DOHH2 (cell line): ENCODE results near the gene KDM4C.

Source experiments
- H3F3A ChIP-seq: fragments of 200-600 bp; sonication (generic), shearing (Covaris generic); 2 replicates; pipeline ENCODE4 v1.6.0; 2016; ENCODE audit warnings: antibody characterized with exemption, mild to moderate bottlenecking; ENCODE audit not compliant: control insufficient read depth, insufficient read depth
- H3K27ac ChIP-seq: fragments of 200-600 bp; sonication (generic); 2 replicates; pipeline ENCODE4 v1.5.1; 2014; ENCODE audit warnings: low read depth, mild to moderate bottlenecking, low read length, moderate library complexity
- H3K27me3 ChIP-seq: fragments of 200-600 bp; sonication (generic); 2 replicates; pipeline ENCODE4 v1.6.1; 2014; ENCODE audit warnings: mild to moderate bottlenecking, low read length, mixed read lengths; ENCODE audit not compliant: control insufficient read depth
- H3K36me3 ChIP-seq: fragments of 200-600 bp; sonication (generic); 2 replicates; pipeline ENCODE4 v1.6.1; 2014; ENCODE audit warnings: mild to moderate bottlenecking, low read length, moderate library complexity, mixed read lengths; ENCODE audit not compliant: control insufficient read depth
- H3K4me1 ChIP-seq: fragments of 200-600 bp; sonication (generic); 2 replicates; pipeline ENCODE4 v1.6.1; 2014; ENCODE audit warnings: mild to moderate bottlenecking, low read length, mixed read lengths; ENCODE audit not compliant: control insufficient read depth
- H3K4me2 ChIP-seq: fragments of 200-600 bp; sonication (generic); 2 replicates; pipeline ENCODE4 v1.6.0; 2014; ENCODE audit warnings: mild to moderate bottlenecking, low read length, moderate library complexity
- H3K4me3 ChIP-seq: fragments of 200-600 bp; sonication (generic); 2 replicates; pipeline ENCODE4 v1.5.1; 2014; ENCODE audit warnings: mild to moderate bottlenecking, low read length, mixed read lengths
- H3K79me2 ChIP-seq: fragments of 200-600 bp; sonication (generic); 2 replicates; pipeline ENCODE4 v1.6.1; 2014; ENCODE audit warnings: mild to moderate bottlenecking, low read length, mixed read lengths; ENCODE audit not compliant: control insufficient read depth
- H3K9me2 ChIP-seq: fragments of 200-600 bp; sonication (generic); replicated peaks from 2 replicates; pipeline ENCODE4 v1.6.1; 2014; ENCODE audit warnings: mild to moderate bottlenecking, low read length, mixed read lengths; ENCODE audit not compliant: control insufficient read depth
- H3K9me3 ChIP-seq: fragments of 200-600 bp; sonication (generic); 2 replicates; pipeline ENCODE4 v1.6.1; 2014; ENCODE audit warnings: antibody characterized with exemption, low read length, mixed read lengths; ENCODE audit not compliant: control insufficient read depth, insufficient read depth
- H4K20me1 ChIP-seq: fragments of 200-600 bp; sonication (generic); 2 replicates; pipeline ENCODE4 v1.6.0; 2014; ENCODE audit warnings: low read depth, mild to moderate bottlenecking, antibody characterized with exemption, low read length, moderate library complexity; ENCODE audit not compliant: control insufficient read depth, insufficient read depth
- CTCF ChIP-seq: fragments of 200-600 bp; sonication (generic); IDR thresholded peaks from one replicate; pipeline ENCODE4 v1.5.1; 2014; ENCODE audit warnings: antibody characterized with exemption, mild to moderate bottlenecking, low read depth, low read length; ENCODE audit not compliant: poor library complexity, severe bottlenecking
- EZH2phosphoT487 ChIP-seq: fragments of 200-600 bp; sonication (generic); IDR thresholded peaks from 2 replicates; pipeline ENCODE4 v1.6.1; 2017; ENCODE audit warnings: borderline replicate concordance, mild to moderate bottlenecking, antibody characterized with exemption, low read length, moderate library complexity, mixed read lengths

KDM4C gene

DNA sequence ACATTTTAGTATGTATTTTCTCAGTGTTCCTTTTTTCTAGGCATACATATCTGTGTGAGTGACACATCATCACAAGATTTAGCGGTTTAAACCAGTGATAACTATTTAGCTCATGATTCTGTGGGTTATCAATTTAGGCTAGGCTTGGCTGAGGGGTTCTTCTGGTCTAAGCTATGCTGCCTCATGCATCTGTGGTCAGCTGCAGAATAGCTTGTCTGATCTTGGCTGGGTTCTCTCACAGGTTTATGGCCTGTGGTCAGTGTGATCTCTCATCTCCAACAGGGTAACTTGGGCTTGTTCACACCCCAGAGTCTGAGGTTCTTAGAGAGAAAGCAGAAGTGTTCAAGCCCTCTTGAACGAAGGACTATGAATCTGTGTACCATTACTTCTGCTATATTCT is 363.3 kb downstream of the KDM4C start:
- TF ChIP-seq EZH2phosphoT487 = no peak
- no peak for TF ChIP-seq CTCF
- H4K20me1 ChIP-seq = no peaks in the 10 kb centered on the region
- no peaks in the 10 kb centered on the region for H3K9me2 ChIP-seq
- H3K27ac ChIP-seq = no peak overlapping the region
- H3K27me3 ChIP-seq = no peaks in the 10 kb centered on the region
- H3K4me2 ChIP-seq = no peak overlapping the region
- no peaks in the 10 kb centered on the region for H3K4me1 ChIP-seq
- H3K36me3 ChIP-seq = no peaks in the 10 kb centered on the region
- no peaks in the 10 kb centered on the region for H3K79me2 ChIP-seq
- H3K9me3 ChIP-seq = no peaks in the 10 kb centered on the region
- no peak overlapping the region for H3K4me3 ChIP-seq
- H3F3A ChIP-seq = no peaks in the 10 kb centered on the region

DNA sequence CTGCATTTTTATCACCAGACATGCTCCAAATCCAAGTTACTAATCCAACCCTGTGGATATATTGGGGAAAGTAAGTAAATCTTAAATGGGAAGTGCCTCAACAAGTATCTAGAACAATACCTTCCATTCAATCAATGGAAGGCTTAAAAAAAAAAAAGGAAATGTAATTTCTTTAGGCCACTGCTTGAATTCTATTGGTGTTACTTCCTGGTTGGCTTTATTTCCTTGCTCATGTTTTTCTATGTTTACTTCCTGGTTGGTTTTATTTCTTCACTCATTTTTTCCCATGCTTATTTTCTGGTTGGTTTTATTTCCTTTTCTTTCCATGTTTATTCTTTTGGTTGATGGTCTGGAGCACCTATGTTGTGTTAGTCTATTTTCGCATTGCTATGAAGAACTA is 363.9 kb downstream of the KDM4C start:
- H3K4me1 ChIP-seq = no peaks in the 10 kb centered on the region
- no peaks in the 10 kb centered on the region for H3K9me3 ChIP-seq
- no peaks in the 10 kb centered on the region for H3K79me2 ChIP-seq
- TF ChIP-seq EZH2phosphoT487 (no peak), CTCF (no peak)
- H3K36me3 ChIP-seq = no peaks in the 10 kb centered on the region
- H3K27ac ChIP-seq = no peak overlapping the region
- no peaks in the 10 kb centered on the region for H3K9me2 ChIP-seq
- no peaks in the 10 kb centered on the region for H3K27me3 ChIP-seq
- no peaks in the 10 kb centered on the region for H4K20me1 ChIP-seq
- H3F3A ChIP-seq = no peaks in the 10 kb centered on the region
- no peak overlapping the region for H3K4me2 ChIP-seq
- no peak overlapping the region for H3K4me3 ChIP-seq

DNA sequence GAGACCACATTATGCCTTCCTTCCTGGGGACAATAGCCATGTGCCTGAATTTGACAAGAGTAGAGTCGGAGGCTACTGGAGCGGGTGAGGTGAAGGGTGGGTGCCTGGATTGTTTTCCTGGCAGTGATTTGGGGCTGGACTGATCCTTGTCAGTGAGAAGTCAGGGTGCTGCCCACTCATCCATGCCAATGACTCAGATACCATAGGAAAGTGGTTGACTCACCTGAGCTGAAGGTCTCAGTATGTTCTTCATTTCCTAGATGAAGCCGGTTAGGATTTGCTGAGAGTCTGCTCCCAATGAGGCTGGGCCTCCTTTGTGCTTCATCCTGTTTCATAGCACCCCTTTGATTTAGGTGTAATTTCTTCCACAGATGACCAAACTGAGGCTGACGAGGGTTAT is 366.0 kb downstream of the KDM4C start:
- Histone ChIP-seq H3K9me2 (no peaks in the 10 kb centered on the region), H3K79me2 (no peaks in the 10 kb centered on the region), H3K4me1 (no peaks in the 10 kb centered on the region), H3K36me3 (no peaks in the 10 kb centered on the region), H3K27me3 (no peaks in the 10 kb centered on the region), H3K4me3 (no peak overlapping the region), H4K20me1 (no peaks in the 10 kb centered on the region), H3K4me2 (no peak overlapping the region), H3F3A (no peaks in the 10 kb centered on the region), H3K9me3 (no peaks in the 10 kb centered on the region), H3K27ac (no peak overlapping the region)
- no peak for TF ChIP-seq CTCF
- no peak for TF ChIP-seq EZH2phosphoT487

DNA sequence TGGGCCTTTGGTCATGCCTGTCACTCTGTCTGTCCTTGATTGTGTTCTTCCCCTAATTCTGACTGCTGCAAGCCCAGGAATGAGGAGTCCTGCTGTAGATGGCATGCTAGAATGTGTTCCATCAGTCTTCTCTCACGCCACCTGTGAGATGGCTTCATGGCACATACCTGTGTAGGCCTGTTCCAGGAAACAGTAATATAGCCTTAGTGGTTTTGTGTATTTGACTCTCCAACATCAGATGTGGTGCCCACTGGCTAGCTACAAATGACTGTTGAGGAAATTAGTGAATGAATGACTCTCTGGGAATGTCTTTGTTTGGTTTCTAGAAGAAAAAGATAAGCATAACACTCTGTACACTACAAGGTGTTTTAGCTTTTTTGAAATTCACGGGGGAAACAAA is 367.5 kb downstream of the KDM4C start:
- Histone ChIP-seq H3K9me2 (no peaks in the 10 kb centered on the region), H3K79me2 (no peaks in the 10 kb centered on the region), H3F3A (no peaks in the 10 kb centered on the region), H3K9me3 (no peaks in the 10 kb centered on the region), H3K4me1 (no peaks in the 10 kb centered on the region), H3K4me3 (no peak overlapping the region), H3K27me3 (no peaks in the 10 kb centered on the region), H3K4me2 (no peak overlapping the region), H4K20me1 (no peaks in the 10 kb centered on the region), H3K27ac (no peak overlapping the region), H3K36me3 (peaks cover 4% of the 10 kb centered on the region; the same call in 1 of the 2 replicates)
- TF ChIP-seq EZH2phosphoT487 = no peak
- no peak for TF ChIP-seq CTCF
